GM23248 (cell line): ENCODE results near the gene DEPP1. TPM values are rescaled to one million over a fixed set of nuclear protein-coding genes. Genes with fewer than 3 reads are reported as not detected.

Experiments
- DNase-seq: peaks from one replicate; pipeline ENCODE4 v3.0.0-alpha.2; 2015
- H2AFZ ChIP-seq: fragments of 200-600 bp; sonication (generic); 2 replicates; pipeline ENCODE4 v1.6.1; 2016; ENCODE audit warnings: antibody characterized with exemption
- H3F3A ChIP-seq: fragments of 200-600 bp; sonication (generic); 2 replicates; pipeline ENCODE4 v1.6.1; 2016; ENCODE audit warnings: mild to moderate bottlenecking, antibody characterized with exemption, mixed run types; ENCODE audit not compliant: insufficient read depth
- H3K27ac ChIP-seq: fragments of 200-600 bp; sonication (generic); 2 replicates; pipeline ENCODE4 v1.5.1; 2016; ENCODE audit warnings: mild to moderate bottlenecking
- H3K27me3 ChIP-seq: fragments of 200-600 bp; sonication (generic); replicated peaks from 2 replicates; pipeline ENCODE4 v1.6.1; 2016; ENCODE audit warnings: mild to moderate bottlenecking; ENCODE audit not compliant: insufficient read depth
- H3K36me3 ChIP-seq: fragments of 200-600 bp; sonication (generic); 2 replicates; pipeline ENCODE4 v1.6.1; 2016; ENCODE audit warnings: low read depth, mild to moderate bottlenecking
- H3K4me1 ChIP-seq: fragments of 200-600 bp; sonication (generic); 2 replicates; pipeline ENCODE4 v1.6.1; 2016; ENCODE audit warnings: mild to moderate bottlenecking; ENCODE audit not compliant: insufficient read depth
- H3K4me2 ChIP-seq: fragments of 200-600 bp; sonication (generic); one replicate; pipeline ENCODE4 v1.6.1; 2016; ENCODE audit warnings: mild to moderate bottlenecking; ENCODE audit not compliant: unreplicated experiment
- H3K4me3 ChIP-seq: fragments of 200-600 bp; sonication (generic); 2 replicates; pipeline ENCODE4 v1.5.1; 2016; ENCODE audit warnings: mild to moderate bottlenecking
- H3K79me2 ChIP-seq: fragments of 200-600 bp; sonication (generic); 2 replicates; pipeline ENCODE4 v1.6.1; 2016; ENCODE audit warnings: mild to moderate bottlenecking; ENCODE audit not compliant: insufficient read depth
- H3K9ac ChIP-seq: fragments of 200-600 bp; sonication (generic); 2 replicates; pipeline ENCODE4 v1.6.1; 2016; ENCODE audit warnings: mild to moderate bottlenecking
- H3K9me2 ChIP-seq: fragments of 200-600 bp; sonication (generic); 2 replicates; pipeline ENCODE4 v1.6.1; 2016; ENCODE audit warnings: mixed run types, mild to moderate bottlenecking, moderate library complexity; ENCODE audit not compliant: insufficient read depth
- H3K9me3 ChIP-seq: fragments of 200-600 bp; sonication (generic); one replicate; pipeline ENCODE4 v1.6.1; 2017; ENCODE audit warnings: low read depth
- H4K20me1 ChIP-seq: fragments of 200-600 bp; sonication (generic); 2 replicates; pipeline ENCODE4 v1.6.0; 2016; ENCODE audit not compliant: insufficient read depth
- EZH2 ChIP-seq: fragments of 200-600 bp; sonication (generic); IDR thresholded peaks from 2 replicates; pipeline ENCODE4 v1.6.1; 2018; ENCODE audit warnings: antibody characterized with exemption, mild to moderate bottlenecking; ENCODE audit not compliant: insufficient read depth, poor library complexity, severe bottlenecking
- EZH2phosphoT487 ChIP-seq: fragments of 200-600 bp; sonication (generic); IDR thresholded peaks from 2 replicates; pipeline ENCODE4 v1.6.1; 2018; ENCODE audit warnings: antibody characterized with exemption, moderate library complexity, mild to moderate bottlenecking, low read depth; ENCODE audit not compliant: insufficient read depth
- WGBS, 2 experiments: methylation state at CpG; one replicate each; pipeline ENCODE4 v1.1.6; 2015 to 2017; ENCODE audit warnings: low lambda C conversion rate in 2 of 2, low coverage in 1 of 2; ENCODE audit errors: missing lambda C conversion rate in 2 of 2; 5-methylcytosine and 5-hydroxymethylcytosine counted together
- in situ Hi-C: fragments of 300-500 bp; cut with MboI; formaldehyde crosslinking; loops from 2 replicates; pipeline ENCODE4 v1.15.0; 2020
- polyA plus RNA-seq: library from polyadenylated mRNA; unstranded; fragments of >200 nt; fragmentation: Nextera tagmentation; extraction: Ambion mirVana; gene quantifications from 2 replicates; pipeline ENCODE4 v1.2.1, GENCODE V29; 2016
- total RNA-seq: library from RNA; depleted of rRNA; stranded (reverse); fragments of >200 nt; shearing (Covaris generic); gene quantifications from 2 replicates; pipeline ENCODE4 v1.2.3, GENCODE V29; 2014

The DEPP1 gene
- total and polyA plus RNA-seq, 2 experiments from 2014 or later = 10.1 to 10.2 TPM

GRCh38 chr10:44989597-44990301, 11.1 kb upstream of the DEPP1 start:
- in situ Hi-C loops = loop anchor here (25.0 kb wide), 1 partner anchor 1327 kb away; no protein-coding TSS in a partner anchor
- Histone ChIP-seq H3K4me2 (no peak overlapping the region), H3K27ac (no peak overlapping the region), H3K9ac (no peak overlapping the region), H3K9me2 (no peaks in the 10 kb centered on the region), H3K9me3 (no peaks in the 10 kb centered on the region), H3K36me3 (no peaks in the 10 kb centered on the region), H4K20me1 (no peaks in the 10 kb centered on the region), H2AFZ (no peak overlapping the region), H3K27me3 (no peaks in the 10 kb centered on the region), H3F3A (no peaks in the 10 kb centered on the region), H3K79me2 (no peaks in the 10 kb centered on the region), H3K4me3 (no peak overlapping the region), H3K4me1 (peaks cover 12% of the 10 kb centered on the region)
- no peak for DNase-seq
- TF ChIP-seq EZH2 = no peak
- TF ChIP-seq EZH2phosphoT487 = no peak
- 86 to 90% methylated on average over 14 of the region's 14 CpGs for WGBS, 2 experiments

GRCh38 chr10:44988957-44989585, 10.5 kb upstream of the DEPP1 start:
- Histone ChIP-seq H3K9me3 (no peaks in the 10 kb centered on the region), H3K4me1 (peaks cover 6% of the 10 kb centered on the region), H3K4me3 (no peak overlapping the region), H3K36me3 (no peaks in the 10 kb centered on the region), H3K27ac (no peak overlapping the region), H3K79me2 (no peaks in the 10 kb centered on the region), H3F3A (no peaks in the 10 kb centered on the region), H4K20me1 (no peaks in the 10 kb centered on the region), H2AFZ (no peak overlapping the region), H3K4me2 (no peak overlapping the region), H3K9ac (no peak overlapping the region), H3K27me3 (no peaks in the 10 kb centered on the region), H3K9me2 (no peaks in the 10 kb centered on the region)
- WGBS, 2 experiments = 90 to 91% methylated on average over 10 of the region's 10 CpGs
- TF ChIP-seq EZH2 (no peak), EZH2phosphoT487 (no peak)
- in situ Hi-C loops = loop anchor here (25.0 kb wide), 1 partner anchor 1327 kb away; no protein-coding TSS in a partner anchor
- DNase-seq = no peak

- H3K4me1 ChIP-seq = peaks cover 10% of the 10 kb centered on the region
- DNase-seq = no peak
- no peak overlapping the region for H3K4me3 ChIP-seq
- no peak overlapping the region for H3K9ac ChIP-seq
- no peaks in the 10 kb centered on the region for H3K79me2 ChIP-seq
- H3F3A ChIP-seq = 0 out of 2 replicates have a peak, but pooled peaks cover 3% of the 10 kb centered on the region
- H2AFZ ChIP-seq = no peak overlapping the region
- in situ Hi-C loops = loop anchor here (25.0 kb wide), 1 partner anchor 1324 kb away; no protein-coding TSS in a partner anchor
- no peaks in the 10 kb centered on the region for H3K9me2 ChIP-seq
- TF ChIP-seq EZH2phosphoT487 (no peak), EZH2 (no peak)
- H3K9me3 ChIP-seq = no peaks in the 10 kb centered on the region
- H3K36me3 ChIP-seq = no peaks in the 10 kb centered on the region
- no peak overlapping the region for H3K27ac ChIP-seq
- no peak overlapping the region for H3K4me2 ChIP-seq
- no peaks in the 10 kb centered on the region for H4K20me1 ChIP-seq
- H3K27me3 ChIP-seq = no peaks in the 10 kb centered on the region
- 43 to 45% methylated on average over 3 of the region's 3 CpGs for WGBS, 2 experiments
Measured at GRCh38 chr10:44986670-44987069, 8.1 kb upstream of the DEPP1 start.

GRCh38 chr10:44986179-44986578, 7.6 kb upstream of the DEPP1 start:
- H3K4me1 ChIP-seq = peaks cover 13% of the 10 kb centered on the region
- no peaks in the 10 kb centered on the region for H3K9me2 ChIP-seq

More at GRCh38 chr10:44986179-44986578, 7.6 kb upstream of the DEPP1 start:
- Histone ChIP-seq H3K36me3 (no peaks in the 10 kb centered on the region), H3K79me2 (no peaks in the 10 kb centered on the region), H3K9ac (no peak overlapping the region), H3K4me3 (no peak overlapping the region), H2AFZ (no peak overlapping the region), H3K9me3 (no peaks in the 10 kb centered on the region), H3F3A (0 out of 2 replicates have a peak, but pooled peaks cover 7% of the 10 kb centered on the region), H3K27ac (no peak overlapping the region), H3K27me3 (no peaks in the 10 kb centered on the region), H3K4me2 (no peak overlapping the region), H4K20me1 (no peaks in the 10 kb centered on the region)
- in situ Hi-C loops = loop anchor here (25.0 kb wide), 1 partner anchor 1324 kb away; no protein-coding TSS in a partner anchor
- no peak for DNase-seq
- 48 to 54% methylated on average over 3 of the region's 3 CpGs for WGBS, 2 experiments
- TF ChIP-seq EZH2 (no peak), EZH2phosphoT487 (no peak)
